ENCODE data around the gene NEURL4.
"Not testable (repeated sequence)": the region's sequence is repeated elsewhere in the genome, so short reads cannot be mapped to it uniquely, and the experiment has no call there.

Gene NEURL4

DNA sequence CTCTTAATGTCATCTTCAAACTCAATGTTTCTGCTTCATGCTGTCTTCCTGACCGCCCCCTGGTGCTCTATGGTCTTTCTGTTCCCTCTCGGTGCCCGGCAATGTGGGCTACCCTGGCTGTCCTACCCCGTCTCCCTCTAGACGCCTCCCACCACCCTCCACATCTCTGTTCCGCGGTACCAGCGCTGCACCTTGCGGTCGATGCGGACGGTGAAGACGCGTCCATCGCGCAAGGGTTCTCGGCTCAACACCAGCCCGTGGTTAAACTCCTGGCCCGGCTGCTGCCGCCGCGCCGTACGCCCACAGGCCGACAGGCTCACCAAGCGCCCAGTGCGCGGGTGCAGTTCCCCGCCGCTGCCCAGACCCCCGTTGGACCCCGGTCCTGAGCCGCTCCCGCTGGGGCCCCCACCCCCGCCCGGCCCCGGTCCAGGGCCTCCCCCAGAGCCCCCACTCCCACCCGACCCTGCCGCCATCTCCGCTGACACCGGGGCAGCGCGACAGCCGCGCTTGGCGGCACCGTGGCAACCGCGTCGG is at the start of gene NEURL4:
NEURL4 (minus strand) TSS at position 496 of the 534 bp plus-strand sequence; CDS start at position 473, 23 bp downstream.
- no peak for DNase-seq (ENCODE audit: low read depth in 4 of 4, low spot score in 1 of 4)

DNA sequence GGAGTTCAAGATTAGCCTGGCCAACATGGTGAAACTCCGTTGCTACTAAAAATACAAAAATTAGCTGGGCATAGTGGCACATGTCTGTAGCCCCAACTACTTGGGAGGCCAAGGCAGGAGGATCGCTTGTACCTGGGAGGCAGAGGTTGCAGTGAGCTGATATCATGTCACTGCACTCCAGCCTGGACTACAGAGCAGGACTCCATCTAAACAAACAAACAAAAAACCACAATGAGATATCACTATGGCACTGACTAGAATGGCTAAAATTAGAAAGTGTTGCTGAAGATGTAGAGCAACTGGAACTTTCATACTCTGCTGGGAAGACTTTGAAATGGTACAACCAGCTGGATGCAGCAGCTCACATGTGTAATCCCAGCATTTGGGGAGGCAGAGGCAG is 45.2 kb upstream of the NEURL4 start:
- no peak for DNase-seq (ENCODE audit: low read depth in 4 of 4, low spot score in 1 of 4)

DNA sequence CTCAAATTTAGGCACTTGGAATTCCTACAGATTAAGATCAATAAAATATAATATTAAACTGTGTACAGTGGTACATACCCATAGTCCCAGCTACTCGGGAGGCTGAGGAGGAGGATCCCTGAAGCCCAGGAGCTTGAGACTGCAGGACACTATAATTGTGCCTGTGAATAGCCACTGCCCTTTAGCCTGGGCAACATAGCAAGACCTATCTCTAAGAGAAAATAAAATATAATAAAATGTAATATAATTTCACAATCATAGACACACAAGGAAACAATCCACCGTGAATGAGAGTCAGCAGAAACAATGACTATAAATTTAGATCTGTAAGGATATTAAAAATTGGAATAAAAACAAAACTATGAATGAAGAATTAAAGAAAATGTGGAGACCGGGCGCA is 41.7 kb upstream of the NEURL4 start:
- no peak for DNase-seq (ENCODE audit: low read depth in 4 of 4, low spot score in 1 of 4)

DNA sequence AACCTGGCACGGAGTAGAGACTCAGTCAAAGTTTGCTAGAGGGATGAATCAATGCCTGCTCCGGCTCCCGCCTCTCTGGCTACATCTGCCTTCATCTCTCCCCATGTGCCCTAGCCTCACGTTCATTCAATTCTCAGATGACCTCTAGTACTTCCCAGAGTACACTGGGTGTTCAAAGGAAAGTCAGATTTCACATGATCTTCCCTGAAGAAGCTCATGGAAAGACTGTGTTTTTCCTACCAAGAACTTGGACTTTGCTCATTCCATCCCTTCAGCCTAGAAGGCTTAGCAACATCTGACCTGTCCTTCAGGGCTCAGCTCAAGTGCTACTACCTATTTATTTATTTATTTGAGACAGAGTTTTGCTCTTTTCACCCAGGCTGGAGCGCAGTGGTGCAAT is 40.7 kb upstream of the NEURL4 start:
- no peak for DNase-seq (ENCODE audit: low read depth in 4 of 4, low spot score in 1 of 4)

DNA sequence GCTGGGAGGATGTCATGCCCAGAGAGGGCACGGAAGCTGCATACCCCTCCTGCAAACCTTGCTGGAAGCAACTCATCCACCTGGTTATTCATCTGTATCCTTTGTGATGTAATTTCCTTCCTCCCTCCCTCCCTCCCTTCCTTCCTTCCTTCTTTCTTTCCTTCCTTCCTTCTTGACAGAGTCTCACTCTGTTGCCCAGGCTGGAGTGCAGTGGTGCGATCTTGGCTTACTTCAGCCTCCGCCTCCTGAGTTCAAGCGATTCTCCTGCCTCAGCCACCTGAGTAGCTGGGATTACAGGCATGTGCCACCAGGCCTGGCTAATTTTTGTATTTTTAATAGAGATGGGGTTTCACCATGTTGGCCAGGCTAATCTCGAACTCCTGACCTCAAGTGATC is 39.5 kb upstream of the NEURL4 start:
- not testable (repeated sequence) for DNase-seq (ENCODE audit: low read depth in 4 of 4, low spot score in 1 of 4)

DNA sequence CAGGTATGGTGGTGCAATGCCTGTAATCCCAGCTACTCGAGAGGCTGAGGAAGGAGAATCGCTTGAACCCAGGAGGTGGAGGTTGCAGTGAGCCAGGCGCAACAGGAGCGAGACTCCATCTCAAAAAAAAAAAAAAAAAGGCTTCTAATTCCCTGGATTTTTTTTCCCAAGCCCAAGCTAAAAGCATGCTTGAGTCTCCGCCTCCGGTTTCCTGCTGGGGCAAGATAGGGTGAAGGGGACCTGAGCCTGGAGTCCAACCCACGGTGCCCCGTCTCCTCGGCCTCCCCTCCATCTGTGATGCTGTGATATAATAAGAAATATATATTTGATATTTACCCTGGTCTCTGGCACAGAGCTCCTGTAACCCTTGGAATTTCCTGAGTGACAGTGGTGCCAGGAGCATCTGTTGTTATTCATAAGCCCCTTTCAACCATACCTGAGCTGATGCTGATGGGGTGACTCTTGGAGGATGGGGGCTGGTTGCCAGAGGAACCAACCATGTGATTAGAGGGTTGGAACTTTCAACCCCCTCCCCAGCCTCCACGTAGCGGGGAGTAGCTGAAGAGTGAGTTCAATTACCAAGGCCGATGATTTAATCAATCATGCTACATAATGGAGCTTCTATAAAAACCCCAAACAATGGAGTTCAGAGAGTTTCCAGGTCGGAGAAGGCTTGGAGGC is 38.9 kb upstream of the NEURL4 start:
- DNase-seq (ENCODE audit: low read depth in 4 of 4, low spot score in 1 of 4) = no peak

DNA sequence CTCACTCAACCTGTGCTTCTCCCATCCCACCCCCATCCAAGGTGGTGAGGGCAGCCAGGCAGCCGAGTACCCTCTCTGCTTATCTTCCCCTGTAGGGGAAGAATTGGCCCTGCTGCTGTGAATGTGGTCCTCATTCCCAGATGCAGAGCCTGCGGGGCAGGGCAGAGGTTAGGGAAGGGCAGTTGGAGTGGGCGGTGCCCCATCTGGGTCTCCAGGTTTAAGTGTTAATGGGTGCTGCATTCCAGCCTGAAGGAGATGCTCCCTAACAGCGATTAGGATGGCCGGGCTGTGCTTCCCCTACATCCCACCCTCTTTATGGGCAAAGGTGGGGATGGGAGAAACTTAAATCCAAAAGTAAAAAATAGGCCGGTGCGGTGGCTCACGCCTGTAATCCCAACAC is 37.9 kb upstream of the NEURL4 start:
- no peak for DNase-seq (ENCODE audit: low read depth in 4 of 4, low spot score in 1 of 4)

DNA sequence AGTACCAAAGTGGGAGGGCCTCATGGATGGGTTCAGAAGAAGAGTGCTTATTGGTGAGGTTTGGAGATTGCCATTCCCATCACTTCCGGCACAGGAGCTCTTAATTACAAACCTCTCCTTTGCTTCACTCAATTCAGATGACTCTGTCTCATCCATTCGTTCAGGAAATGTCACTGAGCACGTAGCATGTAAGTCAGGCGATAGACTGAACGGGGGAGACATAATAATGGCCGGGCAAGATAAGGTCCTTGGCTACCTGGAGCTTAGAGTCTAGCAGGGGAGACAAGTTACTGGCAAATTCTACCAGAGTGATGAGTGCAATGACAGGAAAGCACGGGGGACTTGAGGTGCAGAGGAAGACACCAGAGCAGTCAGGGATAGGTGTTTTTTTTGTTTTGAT is 36.8 kb upstream of the NEURL4 start:
- not testable (repeated sequence) for DNase-seq (ENCODE audit: low read depth in 4 of 4, low spot score in 1 of 4)

DNA sequence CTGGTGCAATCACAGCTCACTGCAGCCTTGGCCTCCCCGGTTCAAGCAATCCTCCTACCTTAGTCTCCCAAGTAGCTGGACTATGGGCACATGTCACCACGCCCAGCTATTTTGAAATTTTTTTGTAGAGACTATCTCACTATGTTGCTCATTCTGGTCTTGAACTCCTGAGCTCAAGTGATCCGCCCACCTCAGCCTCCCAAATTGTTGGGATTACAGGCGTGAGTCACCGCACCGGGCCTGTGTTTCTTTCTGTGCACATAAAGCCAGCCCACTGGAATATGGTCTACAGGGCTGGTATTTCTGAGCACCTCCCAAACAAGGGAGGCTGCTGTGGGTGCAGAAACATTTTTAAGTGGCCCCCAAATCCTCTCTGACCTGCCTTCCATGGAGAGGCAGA is 34.2 kb upstream of the NEURL4 start:
- no peak for DNase-seq (ENCODE audit: low read depth in 4 of 4, low spot score in 1 of 4)

DNA sequence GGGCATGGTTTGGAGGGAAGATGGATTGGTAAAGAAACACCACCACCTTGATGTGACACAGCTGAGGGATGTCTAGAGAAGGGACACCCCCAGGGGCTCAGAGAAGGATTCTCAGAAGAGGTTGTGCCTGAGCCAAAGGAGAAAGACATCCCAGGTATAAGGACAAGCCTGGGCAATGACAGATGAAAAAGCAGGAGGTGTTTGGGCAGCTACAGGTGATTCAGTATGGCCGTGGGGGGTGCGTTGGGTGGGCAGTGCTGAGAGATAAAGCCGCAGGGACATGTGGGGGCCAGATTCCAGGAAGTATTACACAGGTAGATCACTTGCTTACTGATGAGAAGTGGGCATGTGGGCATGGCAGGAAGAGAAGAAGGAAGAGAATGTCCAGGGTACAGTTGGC is 32.8 kb upstream of the NEURL4 start:
- no peak for DNase-seq (ENCODE audit: low read depth in 4 of 4, low spot score in 1 of 4)

DNA sequence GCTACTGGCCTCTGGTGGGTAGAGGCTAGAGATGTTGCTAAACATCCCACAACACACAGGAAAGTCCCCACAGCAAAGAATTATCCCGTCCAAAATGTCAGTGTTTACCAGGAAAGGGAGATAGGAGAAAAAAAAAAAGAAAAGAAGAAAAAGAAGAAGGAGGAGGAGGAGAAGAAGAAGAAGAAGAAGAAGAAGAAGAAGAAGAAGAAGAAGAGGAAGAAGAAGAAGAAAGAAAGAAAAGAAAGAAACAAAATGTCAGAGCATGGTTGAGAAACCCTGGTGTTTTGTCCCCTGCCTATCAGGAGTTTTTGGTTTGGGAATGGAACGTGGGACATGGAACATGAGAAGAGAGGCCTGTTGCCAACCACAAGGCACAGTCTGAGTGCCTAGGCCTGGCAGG is 28.2 kb upstream of the NEURL4 start:
- DNase-seq (ENCODE audit: low read depth in 4 of 4, low spot score in 1 of 4) = no peak

DNA sequence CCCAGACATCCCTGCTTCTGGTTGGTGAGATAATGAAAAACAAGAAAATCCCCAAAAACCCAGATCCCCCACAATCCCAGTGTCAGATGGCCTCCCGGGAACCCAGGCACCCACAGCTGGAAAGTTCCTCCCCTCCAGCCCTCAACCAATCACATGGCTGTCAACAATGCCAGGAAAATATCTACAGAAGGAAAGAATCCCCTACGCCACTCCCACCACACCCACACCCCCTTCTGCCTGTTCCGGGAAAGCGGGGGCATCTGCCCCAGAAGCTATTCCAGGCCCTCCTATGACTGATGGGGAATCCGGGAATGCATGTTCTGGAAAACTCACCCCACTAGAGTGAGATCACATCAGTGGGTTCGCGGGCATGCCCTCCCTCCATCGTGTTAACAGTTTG is 27.6 kb upstream of the NEURL4 start:
- no peak for DNase-seq (ENCODE audit: low read depth in 4 of 4, low spot score in 1 of 4)

DNA sequence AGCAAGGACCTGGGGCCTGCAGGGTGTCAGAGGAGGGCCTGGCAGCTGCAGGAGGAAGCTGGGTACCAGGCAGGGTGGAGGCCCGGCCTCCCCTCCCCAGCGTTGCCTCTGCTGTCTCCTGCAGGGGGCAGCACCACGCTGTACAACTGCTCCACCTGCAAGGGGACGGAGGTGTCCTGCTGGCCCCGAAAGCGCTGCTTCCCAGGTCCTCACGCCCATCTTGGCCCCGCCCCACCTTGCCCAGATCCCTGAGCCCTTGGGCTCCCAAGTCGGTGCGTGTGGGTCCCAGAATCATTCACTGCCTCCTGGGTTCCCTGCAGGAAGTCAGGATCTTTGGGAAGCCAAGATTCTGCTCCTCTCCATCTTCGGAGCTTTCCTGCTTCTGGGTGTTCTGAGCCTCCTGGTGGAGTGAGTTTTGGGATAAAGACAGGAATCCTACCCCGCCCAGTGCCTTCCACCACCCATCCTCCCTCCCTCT is 27.0 kb upstream of the NEURL4 start:
- peak; percentile 61 to 81 (median 76) for DNase-seq (ENCODE audit: low read depth in 4 of 4, low spot score in 1 of 4)

DNA sequence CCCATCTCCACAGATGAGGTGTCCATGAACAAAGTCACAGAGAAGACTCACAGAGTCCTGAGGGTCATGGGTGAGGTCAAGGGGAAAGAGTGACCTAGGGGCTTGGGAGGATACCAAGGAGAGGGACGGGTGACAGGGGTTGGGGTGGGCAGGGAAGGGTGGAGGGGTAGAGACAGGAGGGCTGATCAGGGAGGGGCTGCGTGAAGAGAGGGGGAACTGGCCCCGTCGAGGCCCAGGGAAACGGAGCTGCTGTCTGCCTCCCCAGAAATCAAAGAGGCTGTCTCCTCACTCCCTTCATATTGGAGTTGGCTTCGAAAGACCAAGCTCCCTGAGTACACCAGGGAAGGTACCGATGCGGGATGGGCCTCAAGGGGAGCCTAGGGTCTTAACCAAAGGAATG is 26.4 kb upstream of the NEURL4 start:
- no peak for DNase-seq (ENCODE audit: low read depth in 4 of 4, low spot score in 1 of 4)

DNA sequence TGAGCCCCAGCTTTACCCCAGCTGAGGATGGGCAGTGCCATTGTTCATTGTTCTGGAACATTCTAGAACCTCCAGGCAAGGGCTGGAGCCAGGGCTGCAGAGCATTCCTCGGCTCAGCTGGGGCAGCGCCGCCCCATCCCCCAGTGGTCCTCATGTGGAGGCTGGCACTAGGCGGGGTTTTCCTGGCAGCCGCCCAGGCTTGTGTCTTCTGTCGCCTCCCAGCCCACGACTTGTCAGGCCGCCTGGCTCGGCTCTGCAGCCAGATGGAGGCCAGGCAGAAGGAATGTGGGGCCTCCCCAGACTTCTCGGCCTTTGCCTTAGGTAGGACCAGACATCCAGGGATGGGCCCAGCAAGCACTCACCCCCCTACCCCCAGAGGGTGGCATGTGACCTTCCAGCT is 25.9 kb upstream of the NEURL4 start, which contains the start of gene TMEM95:
TMEM95 (plus strand) TSS at position 104 of the 400 bp plus-strand sequence; CDS start at position 153, 49 bp downstream.
- DNase-seq (ENCODE audit: low read depth in 4 of 4, low spot score in 1 of 4) = no peak

DNA sequence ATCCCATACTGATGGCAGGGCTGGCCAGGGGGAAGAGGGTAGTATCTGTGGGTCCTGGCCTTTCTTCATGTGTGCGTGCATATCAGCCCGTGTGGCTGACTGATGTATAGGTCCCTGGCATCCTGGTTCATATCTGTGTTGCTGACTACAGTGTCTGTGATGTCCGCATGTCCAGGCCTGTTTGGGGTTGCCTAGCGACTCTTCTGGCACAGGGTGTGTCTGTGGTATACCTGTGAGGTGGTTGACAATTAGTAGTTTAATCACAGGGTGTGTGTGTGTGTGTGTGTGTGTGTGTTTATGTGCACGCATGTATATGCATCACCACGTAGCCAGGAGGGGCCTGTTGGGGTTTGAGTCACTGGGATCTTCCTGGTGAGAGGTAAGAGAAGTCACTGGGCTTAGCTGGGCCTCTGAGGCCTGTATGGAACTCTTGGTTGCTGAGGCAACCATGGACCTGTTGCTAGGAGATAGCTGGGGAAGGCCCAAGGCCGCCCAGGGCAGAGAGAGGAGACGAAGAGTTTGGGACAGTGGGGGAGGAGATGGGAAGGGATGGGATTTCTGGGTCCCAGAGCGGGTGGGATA is 25.2 kb upstream of the NEURL4 start:
- no peak for DNase-seq (ENCODE audit: low read depth in 4 of 4, low spot score in 1 of 4)

DNA sequence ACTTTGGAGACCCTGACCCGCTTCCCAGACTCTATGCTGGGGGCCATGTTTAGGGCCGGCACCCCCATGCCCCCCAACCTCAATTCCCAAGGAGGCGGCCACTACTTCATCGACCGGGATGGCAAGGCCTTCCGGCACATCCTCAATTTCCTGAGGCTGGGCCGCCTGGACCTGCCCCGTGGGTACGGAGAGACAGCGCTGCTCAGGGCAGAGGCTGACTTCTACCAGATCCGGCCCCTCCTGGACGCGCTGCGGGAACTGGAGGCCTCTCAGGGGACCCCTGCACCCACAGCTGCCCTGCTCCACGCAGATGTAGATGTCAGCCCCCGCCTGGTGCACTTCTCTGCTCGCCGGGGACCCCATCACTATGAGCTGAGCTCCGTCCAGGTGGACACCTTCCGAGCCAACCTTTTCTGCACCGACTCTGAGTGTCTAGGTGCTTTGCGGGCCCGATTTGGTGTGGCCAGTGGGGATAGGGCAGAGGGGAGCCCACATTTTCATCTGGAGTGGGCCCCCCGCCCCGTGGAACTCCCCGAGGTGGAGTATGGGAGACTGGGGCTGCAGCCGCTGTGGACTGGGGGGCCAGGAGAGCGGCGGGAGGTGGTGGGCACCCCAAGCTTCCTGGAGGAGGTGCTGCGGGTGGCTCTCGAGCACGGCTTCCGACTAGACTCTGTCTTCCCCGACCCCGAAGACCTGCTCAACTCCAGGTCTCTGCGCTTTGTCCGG is 23.9 kb upstream of the NEURL4 start:
- DNase-seq (ENCODE audit: low read depth in 4 of 4, low spot score in 1 of 4) = no peak

DNA sequence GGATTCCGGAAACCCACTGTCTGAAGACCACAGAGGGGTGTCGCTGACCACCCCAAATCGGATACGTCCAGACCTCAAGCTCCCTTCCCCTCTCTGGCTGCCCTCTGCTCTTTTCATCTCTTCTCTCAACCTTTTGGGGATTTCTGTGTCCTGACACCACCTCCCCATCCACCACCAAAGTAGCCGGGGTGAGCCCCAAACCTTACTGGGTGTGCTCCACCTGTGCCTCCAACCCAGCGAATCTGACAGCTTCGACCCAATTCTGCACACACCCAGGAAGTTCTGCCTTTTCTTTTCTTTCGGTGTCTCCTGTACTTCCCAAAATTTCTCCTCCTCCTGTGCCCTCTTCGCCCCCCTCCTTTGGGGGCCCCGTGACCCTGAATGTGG is 23.4 kb upstream of the NEURL4 start:
- DNase-seq (ENCODE audit: low read depth in 4 of 4, low spot score in 1 of 4) = no peak

DNA sequence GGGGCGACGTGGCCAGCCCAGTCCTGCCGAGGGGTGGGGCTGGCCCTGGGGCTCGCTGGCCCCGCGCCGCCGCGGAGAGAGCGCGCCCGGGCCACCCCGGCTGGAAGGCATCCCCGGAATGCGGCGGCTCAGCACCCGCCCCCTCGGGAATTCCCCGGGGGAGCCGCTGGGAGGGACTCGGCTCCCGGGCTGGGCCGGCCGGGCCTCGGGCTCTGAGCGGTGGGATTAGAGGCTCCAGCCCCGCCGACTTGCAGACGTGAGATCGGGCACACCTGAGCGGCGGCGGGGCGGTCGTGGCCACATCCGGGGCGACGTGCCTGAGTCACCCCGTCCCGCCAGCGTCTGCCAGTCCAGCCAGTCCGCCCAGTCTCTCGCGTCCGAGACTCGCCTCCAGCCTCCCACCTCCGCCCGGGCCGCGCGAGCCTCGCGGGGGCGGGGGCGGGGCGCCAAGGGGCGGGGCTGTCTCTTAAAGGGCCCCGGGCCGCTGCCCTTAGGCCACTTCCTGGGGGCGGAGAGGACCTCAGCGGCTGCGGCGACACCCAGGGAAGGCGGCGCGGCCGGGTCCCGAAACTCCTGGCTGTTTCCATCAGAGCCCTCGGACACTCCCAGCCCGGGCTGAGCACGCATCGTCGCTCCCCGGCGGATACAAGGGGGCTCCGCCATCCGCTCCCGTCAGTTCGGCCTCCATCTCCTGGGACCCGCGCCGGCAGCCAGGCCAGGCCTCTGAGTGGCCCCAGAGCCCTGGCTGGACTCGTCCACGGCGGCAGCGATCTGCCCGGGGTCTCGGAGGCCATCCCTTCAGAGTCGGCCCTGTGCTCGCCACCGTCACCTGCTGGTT is 22.7 kb upstream of the NEURL4 start, which contains the start of gene KCTD11:
KCTD11 (plus strand) TSS at position 498 of the 838 bp plus-strand sequence.
- peak in 2 of 4 experiments; percentile 35 to 75 for DNase-seq (ENCODE audit: low read depth in 4 of 4, low spot score in 1 of 4)

DNA sequence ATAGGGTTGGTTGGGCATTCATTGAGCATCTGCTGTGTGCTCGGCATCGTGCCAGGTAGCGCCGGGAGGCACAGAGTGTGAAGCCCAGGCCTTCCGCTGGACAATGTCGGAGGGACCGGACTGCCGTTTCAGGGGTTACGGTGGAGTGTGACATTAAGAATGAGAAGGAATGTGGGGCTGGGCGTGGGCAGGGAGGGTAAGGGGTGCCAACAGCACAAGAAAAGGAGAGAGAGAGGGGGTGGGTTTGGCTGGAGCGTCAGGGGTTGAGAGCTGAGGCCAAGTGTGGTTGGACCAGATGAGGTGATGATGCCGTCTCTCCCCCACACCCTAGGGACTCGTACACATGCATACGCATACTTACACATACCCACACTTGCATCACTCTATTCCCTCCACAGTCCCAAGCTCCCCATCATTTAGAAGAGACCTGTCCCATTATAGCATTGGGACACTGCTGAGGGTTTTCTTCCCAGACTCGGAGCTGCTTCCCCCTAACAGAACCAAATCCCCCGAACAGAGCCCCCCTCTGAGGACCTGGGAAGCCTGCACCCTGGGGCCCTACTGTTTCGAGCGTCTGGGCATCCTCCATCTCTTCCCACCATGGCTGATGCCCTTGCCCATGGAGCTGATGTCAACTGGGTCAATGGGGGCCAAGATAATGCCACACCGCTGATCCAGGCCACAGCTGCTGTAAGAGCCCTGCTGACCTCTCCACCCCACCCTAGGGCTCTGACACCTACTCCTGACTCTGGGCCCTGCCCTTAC is 19.5 kb upstream of the NEURL4 start:
- no peak for DNase-seq (ENCODE audit: low read depth in 4 of 4, low spot score in 1 of 4)

Measured in stimulated activated CD4-positive, alpha-beta T cell treated with anti-CD3 and anti-CD28 coated beads, Interleukin-1b, Interleukin-23, amount 100 ng/mL, for 24 hours (primary cell).